ENCODE measurements around the gene LINC00305.

The LINC00305 gene

DNA sequence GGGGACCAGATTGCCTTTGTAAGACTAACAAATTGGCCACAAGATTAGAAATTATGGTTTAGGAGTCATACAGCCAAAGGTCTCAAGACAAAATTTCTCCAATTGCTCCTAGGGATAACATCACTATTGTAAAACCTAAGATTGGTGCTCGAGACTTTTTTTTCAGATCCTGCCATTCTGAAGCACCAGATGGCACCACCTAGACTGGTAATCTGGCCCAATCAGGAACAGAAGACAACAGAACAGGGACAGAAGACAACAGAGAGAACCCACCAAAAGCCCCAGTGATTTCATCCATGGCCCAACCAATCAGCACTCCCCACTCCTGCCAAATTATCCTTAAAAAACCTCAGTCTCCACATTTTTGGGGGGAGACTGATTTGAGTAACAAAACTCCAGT, 66.8 kb downstream of the LINC00305 start:
- H3K27ac ChIP-seq, result no peak overlapping the region
- TF ChIP-seq CTCF (conservative IDR thresholded peaks at IDR 0.05), result 0 out of 2 replicates have a peak, but pooled peaks have one; percentile 12

DNA sequence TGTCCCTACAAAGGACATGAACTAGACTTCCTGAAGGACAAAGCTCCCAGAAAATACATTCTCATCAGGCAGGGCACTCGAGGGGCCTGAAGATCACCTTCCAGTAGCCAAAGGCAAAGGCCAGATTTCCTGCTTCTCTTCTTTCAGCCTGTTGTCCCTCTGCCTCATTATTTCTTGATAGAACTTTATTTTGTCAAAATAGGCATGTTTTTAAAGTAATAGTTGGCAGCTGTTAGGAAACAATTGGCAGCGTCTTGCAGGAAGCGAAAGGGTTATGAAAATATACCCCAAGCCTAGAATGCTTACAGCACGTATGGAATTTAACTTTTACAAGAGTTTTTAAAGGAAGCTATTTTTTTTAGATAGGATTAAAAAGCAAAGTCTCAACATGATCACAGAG, 74.9 kb downstream of the LINC00305 start:
- TF ChIP-seq CTCF (conservative IDR thresholded peaks at IDR 0.05), result no peak
- no peak overlapping the region for H3K27ac ChIP-seq

DNA sequence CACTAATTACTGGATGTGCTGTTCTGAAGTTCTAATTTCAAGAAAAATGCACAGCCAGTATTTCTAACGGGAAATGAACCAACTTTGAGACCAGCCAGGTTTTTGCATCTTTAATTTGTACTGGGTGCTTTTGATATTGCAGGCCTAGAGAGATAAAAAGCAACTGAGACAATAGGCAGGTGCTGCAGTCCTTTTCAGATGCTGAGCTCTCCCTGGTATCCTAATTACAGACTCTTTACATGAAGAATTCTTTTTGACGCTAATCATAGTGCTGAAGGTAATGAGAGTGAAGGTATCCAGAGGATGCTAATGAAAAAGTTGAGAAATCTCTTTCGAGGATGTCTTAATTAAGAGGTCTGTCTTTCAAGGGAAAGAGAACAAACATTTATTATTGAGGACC, 93.9 kb downstream of the LINC00305 start:
- H3K27ac ChIP-seq, result no peak overlapping the region
- no peak for TF ChIP-seq CTCF (conservative IDR thresholded peaks at IDR 0.05)

DNA sequence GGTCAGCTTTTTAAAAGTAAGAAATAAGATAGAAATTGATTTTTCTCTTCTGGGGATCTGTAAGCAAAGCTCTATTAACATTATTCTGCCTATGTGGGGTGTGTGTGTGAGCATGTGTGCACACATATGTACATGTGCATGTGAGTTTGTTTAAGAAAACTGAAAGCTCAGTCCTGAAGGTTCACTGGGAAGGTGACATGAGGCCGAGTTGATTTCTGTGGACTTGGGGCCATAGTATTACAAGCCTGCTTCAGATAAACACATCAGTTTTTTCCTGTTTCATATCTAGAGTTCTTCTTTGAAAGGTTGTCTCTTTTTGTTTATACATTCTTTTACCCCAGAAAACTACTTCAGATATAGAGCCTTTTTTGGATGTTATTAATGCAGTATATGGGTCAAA, 95.6 kb downstream of the LINC00305 start:
- no peak overlapping the region for H3K27ac ChIP-seq
- no peak for TF ChIP-seq CTCF (conservative IDR thresholded peaks at IDR 0.05)

DNA sequence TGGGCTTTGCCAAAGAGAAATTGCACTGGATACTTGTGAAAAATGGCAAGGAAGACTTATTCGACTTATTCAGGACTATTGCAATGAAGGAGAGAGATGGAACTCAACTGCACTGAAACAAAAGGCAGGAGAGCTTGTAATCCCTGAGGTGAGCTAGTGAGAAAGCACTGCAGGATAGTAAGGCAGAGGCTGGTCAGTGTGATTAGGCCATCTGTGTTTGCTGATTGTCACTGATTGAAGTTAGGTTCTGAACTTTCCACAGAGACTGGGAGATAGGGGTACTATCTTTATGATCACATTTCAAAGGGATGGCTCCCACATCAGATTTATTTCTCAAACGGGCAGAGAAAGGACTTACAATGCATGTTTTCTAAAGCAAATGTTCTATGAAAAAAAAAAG, 96.1 kb downstream of the LINC00305 start:
- no peak for TF ChIP-seq CTCF (conservative IDR thresholded peaks at IDR 0.05)
- H3K27ac ChIP-seq, result no peak overlapping the region

GRCh38 chr18:64044616-64045015, 104.3 kb downstream of the LINC00305 start:
- no peak for TF ChIP-seq CTCF (conservative IDR thresholded peaks at IDR 0.05)
- no peak overlapping the region for H3K27ac ChIP-seq

- TF ChIP-seq CTCF (conservative IDR thresholded peaks at IDR 0.05), result no peak
- H3K27ac ChIP-seq, result no peak overlapping the region
These were observed 106.0 kb downstream of the LINC00305 start for GRCh38 chr18:64042728-64043358.
